Measurements from ENCODE around the gene NTN4.
"Not testable (repeated sequence)": the region's sequence is repeated elsewhere in the genome, so short reads cannot be mapped to it uniquely, and the experiment has no call there.

NTN4 gene

DNA sequence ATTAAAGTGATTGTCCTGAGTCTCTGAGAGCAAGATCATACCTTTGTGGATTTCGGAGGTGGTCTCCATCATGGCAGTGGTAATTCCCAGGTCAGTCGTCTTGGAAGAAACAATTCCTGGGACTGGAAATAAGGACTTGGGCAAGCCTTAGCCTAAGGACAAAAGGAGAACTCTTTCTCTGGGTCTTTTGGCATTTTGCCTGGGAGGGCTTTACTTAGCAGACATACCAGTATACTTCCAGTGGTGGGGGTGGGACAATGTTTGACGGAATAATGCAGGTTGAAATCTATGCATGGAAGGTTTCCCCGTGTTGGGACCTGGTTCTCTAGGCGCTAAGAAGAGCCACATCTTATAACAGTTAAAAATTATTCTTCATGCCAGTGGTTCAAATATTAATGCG is 168.8 kb downstream of the NTN4 start:
- no peak for DNase-seq

DNA sequence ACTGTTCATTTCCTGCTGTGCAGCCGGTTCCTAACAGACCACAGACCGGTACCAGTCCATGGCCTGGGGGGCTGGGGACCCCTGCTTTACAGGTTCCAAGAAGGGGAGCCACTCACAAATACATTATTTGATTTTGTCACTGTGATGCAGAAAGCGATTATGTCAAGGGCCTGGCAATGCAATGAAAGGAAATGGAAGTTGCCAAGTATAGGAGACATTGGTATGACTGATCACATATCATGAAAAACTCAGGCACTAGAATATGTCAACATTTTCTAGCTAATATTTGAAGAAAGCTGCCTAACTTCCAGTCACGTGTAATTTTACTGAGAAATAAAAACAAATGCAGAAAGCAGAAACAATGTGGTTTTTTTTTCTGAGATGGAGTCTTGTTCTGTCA is 170.4 kb downstream of the NTN4 start:
- DNase-seq: no peak

DNA sequence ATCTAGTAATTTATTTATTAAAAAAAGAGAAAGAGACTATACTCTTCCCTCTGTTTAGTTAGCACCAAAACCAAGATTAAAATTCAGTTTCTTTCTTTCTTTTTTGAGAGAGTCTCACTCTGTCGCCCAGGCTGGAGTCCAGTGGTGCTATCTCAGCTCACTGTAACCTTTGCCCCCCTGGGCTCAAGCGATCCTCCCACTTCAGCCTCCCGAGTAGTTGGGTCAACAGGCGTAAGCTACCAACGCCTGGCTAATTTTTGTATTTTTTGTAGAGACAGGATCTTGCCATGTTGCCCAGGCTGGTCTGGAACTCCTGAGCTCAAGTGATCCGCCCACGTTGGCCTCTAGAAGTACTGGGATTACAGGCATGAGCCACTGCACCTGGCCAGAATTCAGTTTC is 174.1 kb downstream of the NTN4 start:
- DNase-seq: not testable (repeated sequence)

DNA sequence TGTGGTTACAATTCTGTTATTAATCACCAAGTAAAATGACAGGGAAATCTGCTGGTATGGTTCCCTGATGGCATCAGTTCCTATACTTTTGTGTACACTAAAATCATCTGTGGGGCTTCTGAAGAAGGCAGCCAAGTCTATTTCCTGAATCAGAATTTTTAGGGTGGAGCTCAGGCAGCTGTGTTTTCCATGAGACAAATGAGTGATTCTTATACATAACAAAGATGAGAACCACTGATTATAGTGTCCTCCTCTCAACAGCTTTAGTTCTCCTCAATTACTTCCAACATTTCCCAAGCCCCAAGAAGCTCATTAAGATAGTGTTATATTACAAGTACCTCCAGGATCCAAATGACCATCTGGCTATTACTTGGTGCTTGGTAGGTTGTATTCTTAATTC is 174.8 kb downstream of the NTN4 start:
- no peak for DNase-seq

DNA sequence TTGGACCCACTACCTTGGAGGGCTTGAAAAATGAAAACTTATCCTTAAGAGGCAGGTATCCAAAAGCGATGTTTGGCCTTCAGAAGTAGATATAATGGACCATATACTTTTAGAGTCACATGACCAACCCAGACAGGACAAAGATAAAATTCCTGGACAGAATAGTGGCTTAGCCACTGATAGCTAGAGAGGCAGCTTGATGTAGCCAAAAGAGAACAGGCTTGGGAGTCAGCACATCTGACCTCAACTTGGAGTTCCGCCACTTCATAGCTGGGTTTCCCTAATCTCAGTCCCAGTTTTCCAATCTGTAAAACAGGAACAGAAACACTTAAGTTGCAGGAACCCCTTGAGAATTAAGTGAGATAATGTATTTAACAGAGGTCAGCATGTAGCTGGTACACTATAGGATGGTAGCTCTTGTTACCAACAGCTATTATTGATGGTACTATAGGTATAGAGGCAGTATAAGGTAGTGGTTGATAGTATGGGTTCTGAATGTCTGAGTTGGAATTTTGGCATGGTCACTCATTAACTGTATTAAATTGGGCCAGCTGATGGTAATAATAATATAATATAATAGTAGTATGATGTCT is 176.1 kb downstream of the NTN4 start:
- no peak for DNase-seq

DNA sequence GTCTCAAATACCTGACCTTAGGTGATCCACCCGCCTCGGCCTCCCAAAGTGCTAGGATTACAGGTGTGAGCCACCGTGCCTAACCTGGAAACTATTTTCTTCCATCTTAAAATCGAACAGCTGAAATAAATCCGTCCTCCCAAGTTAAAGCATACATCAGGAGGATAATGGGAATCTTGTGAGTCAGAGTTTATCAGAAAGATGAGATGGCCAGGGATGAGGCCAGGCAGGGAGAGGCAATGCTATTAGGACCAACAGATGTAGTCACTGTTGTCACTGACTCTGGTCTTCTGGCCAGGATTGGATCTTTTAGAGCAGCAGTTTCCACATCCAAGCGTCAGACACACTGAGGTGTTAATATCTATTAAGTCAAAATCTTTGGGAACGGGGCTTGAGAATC is 177.5 kb downstream of the NTN4 start:
- no peak for DNase-seq

DNA sequence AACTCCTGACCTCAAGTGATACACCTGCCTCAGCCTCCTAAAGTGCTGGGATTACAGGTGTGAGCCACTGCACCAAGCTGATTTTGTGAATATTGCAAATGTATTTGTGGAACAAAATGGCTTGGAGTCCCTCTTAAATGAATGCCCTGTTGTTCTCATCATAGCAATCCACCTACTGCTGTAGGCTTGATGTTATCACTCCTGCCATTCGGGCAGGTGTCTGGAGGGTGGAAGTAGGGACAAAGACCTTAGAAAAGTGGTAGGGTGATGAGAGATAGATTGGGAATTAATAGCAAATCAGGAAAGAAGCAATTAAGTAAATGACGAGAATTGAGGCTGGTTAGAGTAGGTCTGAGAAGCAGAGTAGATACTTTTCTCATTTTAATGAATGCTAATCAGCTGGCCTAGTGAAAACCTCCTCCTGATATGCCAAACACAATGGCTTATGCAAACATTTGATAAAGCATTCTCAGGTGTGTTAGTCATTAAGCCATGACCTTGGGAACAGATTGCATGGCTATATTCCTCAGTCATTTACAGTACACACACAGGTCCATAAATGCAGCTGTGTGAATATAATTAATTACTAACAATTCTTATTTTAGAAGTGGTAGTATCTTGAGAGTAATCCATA is 178.8 kb downstream of the NTN4 start:
- DNase-seq: no peak

DNA sequence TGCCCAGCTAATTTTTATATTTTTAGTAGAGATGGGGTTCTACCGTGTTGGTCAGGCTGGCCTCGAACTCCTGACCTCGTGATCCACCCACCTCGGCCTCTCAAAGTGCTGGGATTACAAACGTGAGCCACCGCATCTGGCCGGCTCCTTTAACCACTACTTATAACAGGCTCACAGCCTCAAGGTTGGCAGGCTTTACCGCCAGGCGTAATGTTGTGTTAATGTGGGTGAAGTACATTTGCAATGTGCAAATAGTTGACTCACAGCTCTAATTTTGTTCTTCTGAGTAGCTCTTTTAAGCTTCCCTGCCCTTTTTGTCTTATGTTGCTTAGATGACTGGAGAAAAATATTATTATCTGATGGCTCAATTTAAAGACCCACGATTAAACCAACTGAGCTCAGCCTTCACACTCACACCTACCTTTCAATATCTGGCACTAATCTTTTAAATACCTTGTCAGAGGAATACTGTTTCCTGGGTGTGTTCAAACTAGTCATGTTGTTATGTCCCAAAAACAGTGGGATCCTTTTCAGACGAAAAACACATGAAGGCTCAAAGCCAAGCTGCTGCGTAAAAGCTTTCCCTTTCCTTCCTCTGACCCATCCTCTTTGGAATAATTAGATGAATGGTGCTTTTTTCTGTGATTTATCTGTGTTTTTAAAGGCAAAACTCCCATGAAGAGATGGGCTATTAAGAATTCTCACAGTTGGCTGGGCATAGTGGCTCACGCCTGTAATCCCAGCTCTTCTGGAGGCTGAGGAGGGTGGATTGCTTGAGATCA is 182.1 kb downstream of the NTN4 start:
- DNase-seq: no peak
